CD4-positive, alpha-beta T cell (primary cell): Measurements from ENCODE around the gene PTPA. TPM values are rescaled to one million over a fixed set of nuclear protein-coding genes. Genes with fewer than 3 reads are reported as not detected.

Experiments used
- ATAC-seq: fragments of 200-7000 bp; cut with Tn5 transposase; one replicate; pipeline ENCODE4 v1.10.0; 2022; ENCODE audit warnings: mild to moderate bottlenecking; ENCODE audit not compliant: poor library complexity
- CTCF ChIA-PET: fragments of 350-600 bp; sonication (Branson Sonifier 250); formaldehyde crosslinking; loops from one replicate; lab custom pipeline; 2021; ENCODE audit warnings: antibody characterized with exemption, inconsistent platforms; lab: Charles Lee
- POLR2A ChIA-PET: fragments of 350-600 bp; sonication (Branson Sonifier 250); formaldehyde crosslinking; loops from one replicate; lab custom pipeline; 2021; ENCODE audit warnings: antibody characterized with exemption, inconsistent platforms; lab: Charles Lee
- DNase-seq, 14 experiments: peaks; one replicate each; pipeline ENCODE4 v3.0.0-alpha.2; 2013 to 2020; ENCODE audit warnings: mixed read lengths in 2 of 14
- H3K27ac ChIP-seq, 2 donors: one replicate each; pipeline versions ENCODE4 v1.5.1 to v1.7.0; 2013; ENCODE audit warnings: low read length in 2 of 2, low read depth in 1 of 2, mild to moderate bottlenecking in 1 of 2
- H3K27me3 ChIP-seq, 2 experiments: 1 replicate in 1 of 2; 2 replicates in 1 of 2; pipeline versions ENCODE4 v1.6.1 to v1.7.0; 2013; ENCODE audit warnings: low read length in 2 of 2, control low read depth in 1 of 2, mild to moderate bottlenecking in 1 of 2, moderate library complexity in 1 of 2; ENCODE audit not compliant: insufficient read depth in 2 of 2, control insufficient read depth in 1 of 2
- H3K36me3 ChIP-seq: one replicate; pipeline ENCODE4 v1.6.1; 2013; ENCODE audit warnings: low read length, control low read depth; ENCODE audit not compliant: insufficient read depth
- H3K4me1 ChIP-seq: one replicate; pipeline ENCODE4 v1.6.1; 2013; ENCODE audit warnings: low read length, control low read depth; ENCODE audit not compliant: insufficient read depth
- H3K4me3 ChIP-seq: one replicate; pipeline ENCODE4 v1.5.1; 2013; ENCODE audit warnings: mild to moderate bottlenecking, low read length, moderate library complexity
- H3K9me3 ChIP-seq, 2 experiments: 1 replicate in 1 of 2; 2 replicates in 1 of 2; pipeline versions ENCODE4 v1.6.1 to v1.7.0; 2013; ENCODE audit warnings: low read length in 2 of 2, mild to moderate bottlenecking in 2 of 2, control low read depth in 1 of 2, moderate library complexity in 1 of 2; ENCODE audit not compliant: control insufficient read depth in 1 of 2, insufficient read depth in 1 of 2
- H3K27ac Mint-ChIP-seq: one replicate; pipeline ENCODE4 v1.8.0; 2020; ENCODE audit warnings: mixed read lengths
- H3K27me3 Mint-ChIP-seq: one replicate; pipeline ENCODE4 v1.8.0; 2021; ENCODE audit warnings: mixed read lengths
- H3K36me3 Mint-ChIP-seq: one replicate; pipeline ENCODE4 v1.8.0; 2021; ENCODE audit warnings: low read depth, mixed read lengths
- H3K4me1 Mint-ChIP-seq: one replicate; pipeline ENCODE4 v1.8.0; 2021; ENCODE audit warnings: low read depth, mixed read lengths
- H3K4me3 Mint-ChIP-seq: one replicate; pipeline ENCODE4 v1.8.0; 2020; ENCODE audit warnings: mild to moderate bottlenecking, mixed read lengths
- H3K9me3 Mint-ChIP-seq: one replicate; pipeline ENCODE4 v1.8.0; 2020; ENCODE audit warnings: mixed read lengths
- intact Hi-C, 2 experiments: fragments of 100-400 bp; cut with DNase I in 1 of 2; cut with micrococcal nuclease in 1 of 2; formaldehyde crosslinking; loops; one replicate each; pipeline versions ENCODE4 v1.15.1 to v1.9.0; 2023 to 2025; cut with DNase I, micrococcal nuclease
- total RNA-seq, 174 experiments: library from RNA in 2 of 174; stranded (reverse) in 2 of 174; gene quantifications; one replicate each; pipeline ENCODE4 v1.2.3 and lab custom pipeline; 2021 to 2026
- TF ChIP-seq, protein P1 (sequence below): fragments of 200-600 bp; IDR thresholded peaks from one replicate; pipeline ENCODE4 v1.8.0; 2022; ENCODE audit warnings: antibody characterized with exemption, mild to moderate bottlenecking

The PTPA gene
- total RNA-seq, 2 experiments from 2014 or later: 21.6 to 23.3 TPM

DNA sequence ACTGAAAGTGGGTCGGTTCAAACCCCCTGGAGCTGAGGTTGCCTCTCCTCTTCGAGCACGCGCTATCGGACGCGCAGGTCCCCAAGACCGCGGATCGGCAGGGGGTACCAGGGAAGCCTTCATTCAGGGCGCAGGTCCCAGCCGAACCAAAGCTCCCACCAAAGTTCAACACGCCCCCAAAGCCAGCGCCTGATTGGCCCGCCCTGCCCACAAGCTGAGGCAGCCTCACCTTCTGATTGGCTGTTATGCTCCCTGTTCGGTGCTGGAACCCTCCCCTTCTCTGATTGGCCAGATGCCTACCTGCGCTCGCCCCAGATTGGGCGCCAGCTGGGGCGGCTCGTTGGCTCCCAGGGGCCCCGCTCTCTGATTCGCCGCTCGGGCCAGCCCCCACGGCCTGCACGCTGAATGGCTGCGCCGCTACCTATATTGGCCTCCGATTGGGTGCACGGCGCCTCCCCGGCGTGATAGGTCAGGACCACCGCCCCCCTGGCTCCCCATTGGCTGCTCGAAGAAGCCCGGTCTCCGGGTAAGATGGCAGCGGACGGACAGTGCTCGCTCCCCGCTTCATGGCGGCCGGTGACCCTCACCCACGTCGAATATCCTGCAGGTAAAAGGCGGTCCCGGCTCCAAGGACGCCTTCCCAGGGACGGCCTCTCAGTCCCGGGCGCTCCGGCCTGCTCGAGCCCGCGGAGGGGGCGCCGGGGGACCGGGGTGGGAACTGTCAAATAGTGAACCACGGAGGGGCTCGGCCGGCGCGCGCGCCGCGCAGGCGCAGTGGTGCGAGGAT lies 30.4 kb upstream of the PTPA start, which contains the start of gene DOLPP1:
DOLPP1 (plus strand) TSS at position 511 of the 787 bp plus-strand sequence; CDS start at position 532, 21 bp downstream.
- intact Hi-C loops: loop anchor here (2.0 kb wide), 3 partner anchors 30 to 52 kb away; partner anchors contain the start of genes CRAT (in 1 of the 2), MIGA2 (in 1 of the 2), PTPA (in 1 of the 2) and SH3GLB2 (in 1 of the 2)
- TF ChIP-seq, protein P1, sequence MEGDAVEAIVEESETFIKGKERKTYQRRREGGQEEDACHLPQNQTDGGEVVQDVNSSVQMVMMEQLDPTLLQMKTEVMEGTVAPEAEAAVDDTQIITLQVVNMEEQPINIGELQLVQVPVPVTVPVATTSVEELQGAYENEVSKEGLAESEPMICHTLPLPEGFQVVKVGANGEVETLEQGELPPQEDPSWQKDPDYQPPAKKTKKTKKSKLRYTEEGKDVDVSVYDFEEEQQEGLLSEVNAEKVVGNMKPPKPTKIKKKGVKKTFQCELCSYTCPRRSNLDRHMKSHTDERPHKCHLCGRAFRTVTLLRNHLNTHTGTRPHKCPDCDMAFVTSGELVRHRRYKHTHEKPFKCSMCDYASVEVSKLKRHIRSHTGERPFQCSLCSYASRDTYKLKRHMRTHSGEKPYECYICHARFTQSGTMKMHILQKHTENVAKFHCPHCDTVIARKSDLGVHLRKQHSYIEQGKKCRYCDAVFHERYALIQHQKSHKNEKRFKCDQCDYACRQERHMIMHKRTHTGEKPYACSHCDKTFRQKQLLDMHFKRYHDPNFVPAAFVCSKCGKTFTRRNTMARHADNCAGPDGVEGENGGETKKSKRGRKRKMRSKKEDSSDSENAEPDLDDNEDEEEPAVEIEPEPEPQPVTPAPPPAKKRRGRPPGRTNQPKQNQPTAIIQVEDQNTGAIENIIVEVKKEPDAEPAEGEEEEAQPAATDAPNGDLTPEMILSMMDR: no peak

DNA sequence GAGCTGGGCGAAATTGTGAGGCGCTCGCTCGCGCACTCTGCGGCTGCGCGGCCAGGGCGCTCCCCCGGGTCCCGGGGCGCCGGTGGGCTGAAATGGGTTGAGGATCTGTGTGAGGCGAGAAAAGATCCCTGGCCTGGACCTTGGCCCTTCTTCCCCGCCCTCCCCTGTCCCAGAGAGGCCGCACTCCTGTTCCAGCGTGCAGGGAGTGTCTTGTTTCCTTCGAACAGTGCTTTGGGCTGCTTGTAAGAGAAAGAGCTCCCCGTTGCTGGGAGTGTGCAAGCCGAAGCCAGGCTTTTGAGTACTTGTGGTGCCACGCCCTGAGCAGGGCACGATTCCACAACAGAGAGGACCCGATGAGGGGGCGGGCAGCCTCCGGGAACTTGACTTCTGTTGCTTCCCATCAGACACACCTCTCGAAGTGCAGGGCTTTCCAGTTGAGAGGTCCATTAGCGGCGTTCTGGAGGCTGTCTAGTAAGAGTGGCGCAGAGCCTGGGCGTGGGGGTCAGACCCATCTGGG lies 29.8 kb upstream of the PTPA start:
- Mint-ChIP-seq H3K27me3 (no peaks in the 10 kb centered on the region), H3K27ac (peak overlapping the region; percentile 81), H3K4me3 (peak overlapping the region; percentile 96), H3K36me3 (peaks cover 7% of the 10 kb centered on the region), H3K4me1 (peaks cover 29% of the 10 kb centered on the region), H3K9me3 (no peaks in the 10 kb centered on the region)
- TF ChIP-seq, protein P1: no peak
- peak overlapping the region; percentile 91 for H3K4me3 ChIP-seq
- DNase-seq: no peak
- H3K27me3 ChIP-seq: no peaks in the 10 kb centered on the region
- peaks cover 22% of the 10 kb centered on the region for H3K36me3 ChIP-seq
- no peaks in the 10 kb centered on the region for H3K9me3 ChIP-seq
- POLR2A ChIA-PET: interaction anchor here (0.8 to 2.4 kb wide), 9 partner anchors 9 to 543 kb away, joined by 3 to 25 read pairs (median 4); partner anchors contain the start of genes CRAT, MIGA2, PTPA and SH3GLB2
- H3K27ac ChIP-seq: peak overlapping the region; percentile 57
- peaks cover 39% of the 10 kb centered on the region for H3K4me1 ChIP-seq
- no peak for ATAC-seq
- CTCF ChIA-PET: interaction anchor here (0.6 to 1.6 kb wide), 2 partner anchors 50 to 121 kb away, joined by 3 to 4 read pairs; no protein-coding TSS in a partner anchor
- intact Hi-C loops: loop anchor here (2.0 kb wide), 3 partner anchors 29 to 53 kb away; partner anchors contain the start of genes CRAT (in 1 of the 2), MIGA2 (in 1 of the 2), PTPA (in 1 of the 2) and SH3GLB2 (in 1 of the 2)

More for the DNA sequence above, 30.4 kb upstream of the PTPA start, which contains the start of gene DOLPP1:
- peak within 1 kb of the TSS; percentile 96 for H3K4me3 Mint-ChIP-seq
- H3K36me3 ChIP-seq: peaks cover 15% of the 10 kb centered on the region
- DNase-seq (peak; percentile 97 to 99 (median 98)), ATAC-seq (peak; percentile 95)
- H3K4me3 ChIP-seq: peak within 1 kb of the TSS; percentile 91
- peaks cover 39% of the 10 kb centered on the region for H3K4me1 ChIP-seq
- H3K27ac ChIP-seq: peak within 1 kb of the TSS; percentile 57
- ChIA-PET CTCF (interaction anchor here (0.6 to 1.6 kb wide), 2 partner anchors 51 to 121 kb away, joined by 3 to 4 read pairs; no protein-coding TSS in a partner anchor), POLR2A (interaction anchor here (0.8 to 2.4 kb wide), 14 partner anchors 9 to 544 kb away, joined by 3 to 25 read pairs (median 4); partner anchors contain the start of genes CRAT, ENDOG, MIGA2 and PTPA)
- no peaks in the 10 kb centered on the region for H3K9me3 ChIP-seq
- H3K9me3 Mint-ChIP-seq: no peaks in the 10 kb centered on the region
- peak within 1 kb of the TSS; percentile 81 for H3K27ac Mint-ChIP-seq
- peaks cover 2% of the 10 kb centered on the region for H3K36me3 Mint-ChIP-seq
- H3K27me3 ChIP-seq: no peaks in the 10 kb centered on the region
- peaks cover 29% of the 10 kb centered on the region for H3K4me1 Mint-ChIP-seq
- H3K27me3 Mint-ChIP-seq: no peaks in the 10 kb centered on the region

DNA sequence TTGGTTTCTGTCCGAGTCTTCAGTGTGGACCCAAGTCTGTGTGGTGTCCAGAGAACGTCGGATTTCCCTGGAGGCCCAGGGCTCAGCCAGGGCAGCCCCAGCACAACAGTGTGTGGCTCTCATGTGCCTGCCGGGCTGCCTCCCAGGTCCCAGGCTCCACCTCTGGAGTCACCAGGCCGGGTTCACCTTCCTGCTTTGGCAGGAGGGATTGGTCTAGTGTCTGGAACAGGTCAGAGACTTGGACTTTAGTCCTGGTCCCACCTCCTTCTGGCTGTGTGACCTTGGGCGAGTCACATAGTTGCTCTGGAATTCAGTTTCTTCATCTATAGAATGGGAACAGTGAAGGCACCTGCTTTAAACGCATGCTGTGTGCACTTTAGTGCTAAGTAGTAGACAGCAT lies 27.1 kb upstream of the PTPA start:
- Mint-ChIP-seq H3K4me3 (no peak overlapping the region), H3K4me1 (peaks cover 29% of the 10 kb centered on the region), H3K27ac (no peak overlapping the region), H3K36me3 (peaks cover 23% of the 10 kb centered on the region), H3K9me3 (no peaks in the 10 kb centered on the region), H3K27me3 (no peaks in the 10 kb centered on the region)
- intact Hi-C loops: no loop called here
- CTCF ChIA-PET: no interaction called here
- DNase-seq: no peak
- Histone ChIP-seq H3K36me3 (peaks cover 43% of the 10 kb centered on the region), H3K4me1 (peaks cover 39% of the 10 kb centered on the region), H3K27me3 (no peaks in the 10 kb centered on the region), H3K9me3 (no peaks in the 10 kb centered on the region), H3K4me3 (no peak overlapping the region), H3K27ac (no peak overlapping the region)
- ATAC-seq: no peak
- TF ChIP-seq, protein P1: no peak
- POLR2A ChIA-PET: no interaction called here
